Retinal pigment epithelial cell (primary cell): ENCODE results near the gene RTCB.
A peak's percentile ranks its signal among the peaks of the same experiment; 100 is the strongest.

Experiments used
- DNase-seq: peaks from one replicate; pipeline ENCODE4 v3.0.0-alpha.2; 2010; ENCODE audit warnings: low read depth
- H3K4me3 ChIP-seq: 2 replicates; pipeline ENCODE4 v1.5.1; 2011; ENCODE audit warnings: mild to moderate bottlenecking, low read length, control low read depth, moderate library complexity
- TF ChIP-seq, protein P1 (sequence below): conservative IDR thresholded peaks from 2 replicates; pipeline ENCODE4 v1.5.1; 2011; ENCODE audit warnings: low read depth, low read length, control low read depth, inconsistent platforms

RTCB gene

DNA sequence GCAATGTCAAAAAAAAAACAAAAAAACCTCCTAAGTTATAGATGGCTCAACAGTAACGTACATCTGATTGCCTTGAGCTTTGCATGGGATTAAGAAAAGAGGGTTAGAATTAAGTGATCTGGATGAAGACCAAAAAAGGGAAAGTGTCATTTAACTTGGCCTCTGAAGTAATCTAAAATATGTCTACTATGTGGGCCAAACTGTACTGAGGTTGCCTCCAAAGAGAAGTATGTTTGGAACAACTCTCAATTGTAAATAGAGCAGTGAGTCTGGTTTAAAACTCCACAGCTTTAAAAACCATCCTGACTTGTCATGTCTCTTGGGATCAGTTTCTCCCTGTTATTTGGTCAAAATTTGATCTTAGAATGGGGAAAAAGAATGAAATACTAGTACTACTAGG, 11.6 kb upstream of the RTCB start:
- TF ChIP-seq, protein P1, sequence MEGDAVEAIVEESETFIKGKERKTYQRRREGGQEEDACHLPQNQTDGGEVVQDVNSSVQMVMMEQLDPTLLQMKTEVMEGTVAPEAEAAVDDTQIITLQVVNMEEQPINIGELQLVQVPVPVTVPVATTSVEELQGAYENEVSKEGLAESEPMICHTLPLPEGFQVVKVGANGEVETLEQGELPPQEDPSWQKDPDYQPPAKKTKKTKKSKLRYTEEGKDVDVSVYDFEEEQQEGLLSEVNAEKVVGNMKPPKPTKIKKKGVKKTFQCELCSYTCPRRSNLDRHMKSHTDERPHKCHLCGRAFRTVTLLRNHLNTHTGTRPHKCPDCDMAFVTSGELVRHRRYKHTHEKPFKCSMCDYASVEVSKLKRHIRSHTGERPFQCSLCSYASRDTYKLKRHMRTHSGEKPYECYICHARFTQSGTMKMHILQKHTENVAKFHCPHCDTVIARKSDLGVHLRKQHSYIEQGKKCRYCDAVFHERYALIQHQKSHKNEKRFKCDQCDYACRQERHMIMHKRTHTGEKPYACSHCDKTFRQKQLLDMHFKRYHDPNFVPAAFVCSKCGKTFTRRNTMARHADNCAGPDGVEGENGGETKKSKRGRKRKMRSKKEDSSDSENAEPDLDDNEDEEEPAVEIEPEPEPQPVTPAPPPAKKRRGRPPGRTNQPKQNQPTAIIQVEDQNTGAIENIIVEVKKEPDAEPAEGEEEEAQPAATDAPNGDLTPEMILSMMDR: no peak

DNA sequence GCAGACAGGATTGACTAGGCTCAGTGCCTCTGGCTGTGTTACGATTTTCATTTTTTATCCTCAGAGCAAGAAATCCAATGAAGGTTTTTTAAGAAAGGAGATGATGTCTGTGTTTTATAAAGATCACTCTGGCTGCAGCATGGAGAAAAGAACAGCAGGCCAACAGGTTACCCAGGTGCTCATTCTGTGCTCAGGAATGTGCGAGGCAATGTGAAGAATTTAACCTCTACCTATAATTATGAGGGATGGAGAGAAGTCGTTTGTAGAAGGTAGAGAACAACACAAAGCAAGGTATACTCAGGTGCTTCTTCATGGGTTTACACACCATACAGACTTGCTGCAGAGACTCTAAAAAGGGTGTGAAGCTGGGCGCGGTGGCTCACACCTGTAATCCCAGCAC, 10.0 kb upstream of the RTCB start:
- TF ChIP-seq, protein P1: no peak
- no peak overlapping the region for H3K4me3 ChIP-seq
- DNase-seq: no peak

More for the DNA sequence above, 11.6 kb upstream of the RTCB start:
- DNase-seq: no peak
- no peak overlapping the region for H3K4me3 ChIP-seq

DNA sequence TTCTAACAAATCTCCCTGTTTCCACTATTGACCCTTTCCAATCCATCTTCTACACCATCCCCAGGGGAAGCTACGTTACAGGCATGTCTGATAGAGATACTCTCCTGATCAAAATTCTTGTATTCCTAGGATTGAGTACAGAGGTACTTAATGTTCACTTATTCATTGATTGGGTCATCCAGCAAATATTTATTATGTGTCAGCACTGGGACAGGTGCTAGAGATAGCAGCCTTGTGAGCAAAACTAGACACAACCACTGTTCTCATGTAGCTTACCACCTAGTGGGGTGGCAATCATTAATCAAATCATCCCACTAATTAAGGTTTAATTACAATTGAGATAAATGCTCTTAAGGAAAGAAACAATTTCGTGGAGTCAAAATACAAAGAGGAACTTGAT, 9.4 kb upstream of the RTCB start:
- no peak for DNase-seq
- H3K4me3 ChIP-seq: no peak overlapping the region
- TF ChIP-seq, protein P1: no peak

DNA sequence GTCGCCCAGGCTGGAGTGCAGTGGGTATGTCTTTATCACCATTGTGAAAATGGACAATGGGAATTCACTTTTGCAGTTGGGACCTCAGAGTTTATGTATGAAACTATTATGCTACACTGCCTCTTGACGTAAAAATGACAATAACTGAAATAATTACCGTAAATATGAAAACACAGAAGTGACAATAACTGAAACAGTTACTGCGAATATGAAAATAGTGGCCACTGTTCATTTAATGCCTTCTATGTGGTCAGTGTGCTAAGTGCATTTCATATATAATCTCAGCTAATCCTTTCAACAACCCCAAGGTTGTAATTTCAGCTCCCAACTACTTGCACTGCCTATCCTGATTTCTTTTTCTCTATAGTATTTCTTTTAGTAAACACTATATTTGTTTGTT, 5.9 kb upstream of the RTCB start:
- H3K4me3 ChIP-seq: no peak overlapping the region
- TF ChIP-seq, protein P1: no peak
- no peak for DNase-seq

DNA sequence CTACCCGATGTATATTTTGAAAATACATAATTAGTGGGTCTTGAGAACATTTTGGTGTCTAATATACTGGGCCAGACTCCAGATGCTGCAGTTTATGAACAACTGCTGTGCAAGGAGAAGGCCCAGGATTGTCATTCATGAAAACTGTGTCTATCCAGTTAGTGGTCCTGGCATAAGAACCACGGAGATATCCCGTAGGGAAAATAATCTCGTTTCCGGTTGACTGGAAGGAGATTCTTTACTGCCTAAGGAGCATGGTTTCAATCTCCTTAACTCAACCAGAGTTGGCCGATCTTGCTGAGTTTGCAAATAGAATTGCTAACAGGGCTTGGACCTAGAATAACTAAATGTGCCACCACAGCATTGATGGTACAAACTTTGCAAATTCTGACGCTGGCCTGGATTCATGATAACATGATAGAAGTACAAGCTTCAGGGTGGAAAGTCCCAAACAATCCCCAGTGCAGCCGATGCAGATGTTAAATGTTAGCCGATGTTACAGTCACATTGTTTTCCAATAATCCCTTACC, 4.6 kb upstream of the RTCB start:
- no peak for DNase-seq
- TF ChIP-seq, protein P1: no peak

DNA sequence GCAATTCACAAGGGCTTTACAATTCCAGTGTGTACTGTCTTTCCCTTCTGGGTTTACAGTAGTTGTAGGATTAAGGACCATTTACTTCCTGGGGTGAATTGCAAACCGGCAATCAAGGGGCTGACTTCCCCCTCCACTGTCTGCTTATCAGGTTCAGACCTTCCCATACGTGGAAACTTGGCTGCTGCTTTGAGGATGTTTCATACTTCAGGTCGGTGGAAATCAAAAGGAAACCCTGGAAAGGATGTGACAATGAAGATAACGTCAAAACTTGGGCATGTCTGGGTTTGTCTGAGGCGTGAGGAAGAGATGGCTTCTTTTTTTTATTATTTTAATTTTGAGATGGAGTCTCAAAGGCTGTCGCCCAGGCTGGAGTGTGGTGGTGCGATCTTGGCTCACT, 2.1 kb upstream of the RTCB start:
- TF ChIP-seq, protein P1: no peak
- DNase-seq: no peak
- H3K4me3 ChIP-seq: no peak overlapping the region

More for the DNA sequence above, 4.6 kb upstream of the RTCB start:
- H3K4me3 ChIP-seq: no peak overlapping the region

DNA sequence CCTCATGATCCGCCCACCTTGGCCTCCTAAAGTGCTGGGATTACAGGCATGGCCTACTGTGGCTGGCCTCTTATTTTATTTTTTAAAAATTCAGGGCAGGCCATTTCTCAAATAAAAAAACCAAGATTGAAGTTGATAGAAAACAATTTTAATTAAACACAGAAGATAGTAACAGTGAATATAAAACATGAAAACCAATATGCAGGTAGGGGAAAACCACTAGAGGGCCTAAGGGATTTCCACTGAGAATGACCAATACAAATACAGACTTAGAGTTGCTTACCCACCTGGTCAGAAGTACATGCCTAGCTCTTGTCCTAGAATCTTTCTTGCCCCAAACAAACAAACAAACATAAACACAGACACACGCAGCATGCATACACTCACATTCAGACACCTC, 1.7 kb upstream of the RTCB start:
- no peak overlapping the region for H3K4me3 ChIP-seq
- no peak for DNase-seq
- TF ChIP-seq, protein P1: peak; percentile 63
